Astrocyte of the hippocampus (primary cell): Measurements from ENCODE around the gene FANCL.
A peak's percentile ranks its signal among the peaks of the same experiment; 100 is the strongest.
"Not testable (repeated sequence)": the region's sequence is repeated elsewhere in the genome, so short reads cannot be mapped to it uniquely, and the experiment has no call there.

Source experiments
- DNase-seq: peaks from one replicate; pipeline ENCODE4 v3.0.0; 2011; ENCODE audit warnings: low read depth, low spot score

The FANCL gene

DNA sequence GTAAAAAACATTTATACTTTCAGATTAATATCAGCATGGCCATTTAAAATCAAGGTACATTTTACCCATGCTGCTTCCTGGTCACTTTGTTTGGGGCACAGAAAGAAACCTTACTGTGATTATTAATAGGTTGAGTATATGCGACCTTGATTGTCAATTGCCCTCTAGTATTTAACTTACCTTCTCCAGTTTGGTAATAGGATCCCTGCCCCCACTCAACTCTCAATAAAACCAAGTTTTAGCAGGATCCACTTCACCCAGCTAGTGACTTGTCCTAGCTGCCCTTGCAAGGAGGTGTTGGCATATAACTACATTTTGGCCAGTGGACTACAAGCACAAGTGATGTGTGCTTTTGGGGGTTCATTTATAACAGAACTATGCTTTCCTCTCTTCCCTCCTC lies 34.3 kb downstream of the FANCL start:
- DNase-seq, result no peak

GRCh38 chr2:58204195-58204959 lies 36.7 kb downstream of the FANCL start:
- no peak for DNase-seq

DNA sequence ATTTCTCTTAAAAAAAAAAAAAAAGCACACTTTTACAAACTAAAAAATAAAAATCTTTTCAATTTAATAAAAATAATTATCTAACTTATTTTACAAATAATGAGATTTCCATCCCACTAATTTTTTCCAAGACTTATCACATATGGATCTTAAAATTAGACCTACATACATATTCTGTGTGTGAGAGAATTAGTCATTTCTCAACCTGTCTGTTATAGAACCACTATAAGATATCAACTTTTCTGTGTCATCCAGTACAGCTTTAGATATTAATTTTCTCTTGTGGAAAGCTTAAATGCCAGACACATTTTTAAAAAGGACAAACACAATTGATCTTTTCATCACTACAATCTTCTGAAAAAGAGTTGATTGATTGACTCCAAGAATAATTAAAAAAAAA lies 38.1 kb downstream of the FANCL start:
- DNase-seq, result no peak

DNA sequence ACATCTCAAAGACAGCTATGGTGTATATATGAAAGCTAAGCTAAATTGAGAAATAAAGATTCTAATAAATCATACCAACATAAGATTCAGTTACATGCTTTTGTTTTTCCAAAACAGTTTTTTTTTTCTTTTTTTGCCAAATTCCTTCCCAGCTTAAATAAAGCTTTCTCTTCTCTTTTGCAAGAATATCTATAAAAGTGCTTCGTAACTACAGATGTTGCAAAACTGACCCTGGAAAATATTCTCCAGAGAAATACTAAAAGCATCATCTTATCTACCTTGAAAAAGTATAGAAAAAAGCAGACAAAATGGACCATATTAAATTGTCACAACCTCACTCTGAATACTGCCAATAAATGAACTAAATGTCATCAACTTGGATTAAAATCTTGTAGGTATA lies 38.7 kb downstream of the FANCL start:
- no peak for DNase-seq

DNA sequence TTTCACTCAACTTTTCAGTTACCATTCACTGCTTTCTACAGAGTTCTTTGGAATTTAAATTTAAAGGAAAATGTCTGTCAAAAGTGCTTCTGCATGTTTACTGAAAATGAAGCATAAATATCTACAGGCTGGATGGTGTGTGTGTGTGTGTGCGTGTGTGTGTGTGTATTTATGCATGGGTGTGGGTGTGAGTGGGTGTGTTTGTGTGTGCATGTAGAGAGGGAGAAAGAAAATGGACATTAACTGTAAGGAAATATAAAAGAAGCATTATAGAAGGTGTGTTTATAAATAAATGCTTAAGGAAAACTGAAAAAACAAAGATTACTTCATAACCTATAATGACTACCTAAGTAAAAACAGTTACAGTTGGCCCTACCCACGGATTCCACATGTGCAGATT lies 43.2 kb downstream of the FANCL start:
- DNase-seq, result no peak

GRCh38 chr2:58195662-58196061 lies 45.5 kb downstream of the FANCL start:
- DNase-seq, result no peak

- DNase-seq, result peak; percentile 17
Measured at GRCh38 chr2:58194458-58194857, 46.7 kb downstream of the FANCL start.

DNA sequence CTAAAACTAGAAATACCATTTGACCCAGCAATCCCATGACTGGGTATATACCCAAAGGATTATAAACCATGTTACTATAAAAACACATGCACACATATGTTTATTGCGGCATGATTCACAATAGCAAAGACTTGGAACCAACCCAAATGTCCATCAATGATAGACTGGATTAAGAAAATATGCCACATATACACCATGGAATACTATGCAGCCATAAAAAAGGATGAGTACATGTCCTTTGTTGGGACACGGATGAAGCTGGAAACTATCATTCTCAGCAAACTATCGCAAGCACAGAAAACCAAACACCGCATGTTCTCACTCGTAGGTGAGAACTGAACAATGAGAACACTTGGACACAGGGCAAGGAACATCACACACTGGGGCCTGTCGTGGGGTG lies 54.1 kb downstream of the FANCL start:
- not testable (repeated sequence) for DNase-seq

DNA sequence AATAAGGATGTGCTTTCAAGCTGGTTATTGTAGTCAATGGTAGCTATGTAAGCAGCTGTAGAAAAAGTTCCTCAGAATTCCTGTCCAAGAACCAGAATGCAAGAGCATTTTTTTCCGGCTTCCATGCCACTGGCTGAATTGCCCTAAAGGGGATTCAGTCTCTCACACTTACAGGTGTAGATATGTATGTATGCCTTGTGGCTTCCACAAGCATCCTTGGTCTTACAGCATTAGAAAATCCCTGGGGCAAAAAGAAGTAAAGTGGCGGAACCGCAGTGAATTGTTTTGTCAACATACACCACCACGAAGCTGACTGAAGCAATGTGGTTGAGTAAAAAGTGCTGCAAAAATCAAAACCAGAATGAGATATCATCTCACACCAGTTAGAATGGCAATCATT lies 54.6 kb downstream of the FANCL start:
- DNase-seq, result no peak

GRCh38 chr2:58182527-58182926 lies 58.6 kb downstream of the FANCL start:
- no peak for DNase-seq

- DNase-seq, result no peak
Measured at GRCh38 chr2:58180635-58181034, 60.5 kb downstream of the FANCL start.

DNA sequence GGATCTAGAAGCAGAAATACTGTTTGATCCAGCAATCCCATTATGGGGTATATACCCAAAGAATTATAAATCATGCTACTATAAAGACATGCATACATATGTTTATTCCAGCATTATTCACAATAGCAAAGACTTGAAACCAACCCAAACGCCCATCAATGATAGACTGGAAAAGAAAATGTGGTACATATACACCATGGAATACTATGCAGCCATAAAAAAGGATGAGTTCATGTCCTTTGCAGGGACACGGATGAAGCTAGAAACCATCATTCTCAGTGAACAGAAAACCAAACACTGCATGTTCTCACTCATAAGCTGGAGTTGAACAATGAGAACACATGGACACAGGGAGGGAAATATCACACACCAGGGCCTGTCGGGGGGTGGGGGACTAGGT lies 61.0 kb downstream of the FANCL start:
- DNase-seq, result not testable (repeated sequence)

DNA sequence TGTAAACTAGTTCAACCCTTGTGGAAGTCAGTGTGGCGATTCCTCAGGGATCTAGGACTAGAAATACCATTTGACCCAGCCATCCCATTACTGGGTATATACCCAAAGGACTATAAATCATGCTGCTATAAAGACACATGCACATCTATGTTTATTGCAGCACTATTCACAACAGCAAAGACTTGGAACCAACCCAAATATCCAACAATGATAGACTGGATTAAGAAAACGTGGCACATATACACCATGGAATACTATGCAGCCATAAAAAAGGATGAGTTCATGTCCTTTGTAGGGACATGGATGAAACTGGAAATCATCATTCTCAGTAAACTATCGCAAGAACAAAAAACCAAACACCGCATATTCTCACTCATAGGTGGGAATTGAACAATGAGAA lies 63.9 kb downstream of the FANCL start:
- not testable (repeated sequence) for DNase-seq

DNA sequence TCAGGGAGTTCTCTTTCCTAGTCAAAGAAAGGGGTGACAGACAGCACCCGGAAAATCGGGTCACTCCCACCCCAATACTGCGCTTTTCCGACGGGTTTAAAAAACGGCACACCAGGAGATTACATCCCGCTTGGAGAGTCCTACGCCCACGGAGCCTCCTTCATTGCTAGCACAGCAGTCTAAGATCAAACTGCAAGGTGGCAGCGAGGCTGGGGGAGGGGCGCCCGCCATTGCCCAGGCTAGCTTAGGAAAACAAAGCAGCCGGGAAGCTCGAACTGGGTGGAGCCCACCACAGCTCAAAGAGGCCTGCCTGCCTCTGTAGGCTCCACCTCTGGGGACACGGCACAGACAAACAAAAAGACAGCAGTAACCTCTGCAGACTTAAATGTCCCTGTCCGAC lies 69.3 kb downstream of the FANCL start:
- not testable (repeated sequence) for DNase-seq

DNA sequence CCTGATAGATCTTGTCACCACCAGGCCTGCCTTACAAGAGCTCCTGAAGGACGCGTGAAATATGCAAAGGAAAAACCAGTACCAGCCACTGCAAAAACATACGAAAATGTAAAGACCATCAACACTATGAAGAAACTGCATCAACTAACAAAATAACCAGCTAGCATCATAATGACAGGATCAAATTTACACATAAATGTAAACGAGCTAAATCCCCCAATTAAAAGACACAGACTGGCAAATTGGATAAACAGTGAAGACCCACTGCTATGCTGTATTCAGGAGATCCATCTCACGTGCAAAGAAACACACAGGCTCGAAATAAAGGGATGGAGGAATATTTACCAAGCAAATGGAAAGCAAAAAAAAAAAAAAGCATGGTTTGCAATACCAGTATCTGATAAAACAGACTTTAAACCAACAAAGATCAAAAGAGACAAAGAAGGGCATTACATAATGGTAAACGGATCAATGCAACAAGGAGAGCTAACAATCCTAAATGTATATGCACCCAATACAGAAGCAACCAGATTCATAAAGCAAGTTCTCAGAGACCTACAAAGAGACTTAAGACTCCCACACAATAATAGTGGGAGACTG lies 70.7 kb downstream of the FANCL start:
- not testable (repeated sequence) for DNase-seq

GRCh38 chr2:58169845-58170244 lies 71.3 kb downstream of the FANCL start:
- not testable (repeated sequence) for DNase-seq

DNA sequence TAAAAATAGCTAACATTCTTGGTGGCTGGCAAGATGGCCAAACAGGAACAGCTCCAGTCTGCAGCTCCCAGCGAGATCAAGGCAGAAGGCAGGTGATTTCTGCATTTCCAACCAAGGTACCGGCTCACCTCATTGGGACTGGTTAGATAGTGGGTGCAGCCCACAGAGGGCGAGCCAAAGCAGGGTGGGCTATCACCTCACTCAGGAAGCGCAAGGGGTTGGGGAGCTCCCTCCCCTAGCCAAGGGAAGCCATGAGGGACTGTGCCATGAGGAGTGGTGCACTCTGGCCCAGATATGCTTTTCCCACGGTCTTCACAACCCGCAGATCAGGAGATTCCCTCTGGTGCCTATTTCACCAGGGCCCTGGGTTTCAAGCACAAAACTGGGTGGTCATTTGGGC lies 73.0 kb downstream of the FANCL start:
- DNase-seq, result not testable (repeated sequence)

DNA sequence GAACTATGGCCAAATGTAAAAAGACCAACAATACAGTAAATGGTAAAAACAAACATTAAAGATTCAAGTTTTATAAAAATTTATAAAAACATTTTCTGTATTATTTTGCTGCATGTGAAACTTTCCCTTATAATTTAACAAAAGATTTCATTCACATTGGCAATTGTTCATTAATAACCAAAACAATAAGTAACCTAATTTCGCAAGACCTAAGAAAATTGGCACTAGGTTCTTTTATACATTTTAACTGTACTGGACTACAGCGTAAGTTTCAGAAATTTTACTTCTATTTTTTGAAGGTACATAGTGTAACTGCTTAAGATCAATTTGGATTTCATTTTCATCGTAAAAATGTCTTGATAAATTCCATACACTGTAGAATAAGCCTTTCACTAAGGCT lies 77.2 kb downstream of the FANCL start:
- no peak for DNase-seq

- DNase-seq, result no peak
Measured at GRCh38 chr2:58158481-58158880, 82.6 kb downstream of the FANCL start.

DNA sequence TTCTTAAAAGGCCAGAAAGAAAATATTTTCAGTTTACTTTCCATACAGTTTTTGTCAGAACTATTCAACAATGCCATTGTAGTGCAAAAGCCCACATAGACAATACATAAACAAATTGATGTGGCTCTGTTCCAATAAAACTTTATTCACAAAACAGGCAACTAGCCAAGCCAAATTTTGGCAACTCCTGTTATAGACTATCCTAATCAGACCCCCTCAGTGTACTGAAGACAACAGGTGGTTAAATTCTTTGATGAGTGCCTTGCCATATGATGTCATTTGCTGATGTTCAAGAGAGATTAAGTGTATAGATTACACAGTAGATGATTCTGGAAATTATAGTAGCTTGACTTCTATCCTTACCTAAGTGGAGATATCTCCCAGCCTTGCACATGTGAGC lies 83.4 kb downstream of the FANCL start:
- DNase-seq, result no peak

DNA sequence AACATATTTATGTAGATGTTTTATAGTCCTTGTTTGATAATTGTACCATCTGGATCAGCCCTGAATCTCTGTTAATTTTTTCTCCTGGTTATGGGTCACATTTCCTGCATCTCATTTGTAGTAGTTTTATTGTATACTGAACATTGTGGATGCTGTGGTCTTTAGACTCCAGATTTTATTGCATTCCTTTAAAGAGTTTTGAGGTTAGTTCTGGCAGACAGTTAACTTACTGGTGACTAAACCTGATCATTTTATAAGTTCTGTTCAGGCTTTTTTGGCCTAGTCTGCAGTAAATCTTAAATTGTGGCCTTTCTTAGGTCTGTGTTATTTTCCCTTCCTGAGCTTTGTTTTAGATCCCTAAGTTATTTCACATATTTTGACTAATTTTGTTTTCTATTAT lies 84.3 kb downstream of the FANCL start:
- DNase-seq, result peak; percentile 75

GRCh38 chr2:58155160-58155778 lies 85.9 kb downstream of the FANCL start:
- no peak for DNase-seq

- peak; percentile 36 for DNase-seq
Measured at GRCh38 chr2:58146707-58147106, 94.4 kb downstream of the FANCL start.
